Neutrophil (primary cell): ENCODE results near the gene ZIC1.

Experiments
- H3K27ac ChIP-seq: fragments of 200-600 bp; sonication (generic); 2 replicates; pipeline ENCODE4 v1.5.1; 2016; ENCODE audit warnings: mild to moderate bottlenecking, moderate library complexity
- H3K27me3 ChIP-seq: fragments of 200-600 bp; sonication (generic); 2 replicates; pipeline ENCODE4 v1.6.0; 2016; ENCODE audit warnings: mild to moderate bottlenecking
- H3K36me3 ChIP-seq: fragments of 200-600 bp; sonication (generic); 2 replicates; pipeline ENCODE4 v1.5.1; 2017
- H3K4me1 ChIP-seq, 2 experiments: fragments of 200-600 bp in 1 of 2; sonication (generic) in 1 of 2; 1 replicate in 1 of 2; 2 replicates in 1 of 2; pipeline versions ENCODE4 v1.5.1 to v1.6.1; 2013 to 2016; ENCODE audit warnings: low read depth in 1 of 2, low read length in 1 of 2, mild to moderate bottlenecking in 1 of 2, moderate library complexity in 1 of 2; ENCODE audit not compliant: control insufficient read depth in 1 of 2, insufficient read depth in 1 of 2
- H3K4me3 ChIP-seq, 2 experiments: fragments of 200-600 bp in 1 of 2; sonication (generic) in 1 of 2; 1 replicate in 1 of 2; 2 replicates in 1 of 2; pipeline ENCODE4 v1.5.1; 2013 to 2016; ENCODE audit warnings: low read depth in 1 of 2, low read length in 1 of 2, mild to moderate bottlenecking in 1 of 2, moderate library complexity in 1 of 2
- H3K9me3 ChIP-seq: fragments of 200-600 bp; sonication (generic); 2 replicates; pipeline ENCODE4 v1.5.1; 2016
- TF ChIP-seq, protein P1 (sequence below): fragments of 200-600 bp; sonication (generic); IDR thresholded peaks from 2 replicates; pipeline ENCODE4 v1.5.1; 2016; ENCODE audit warnings: antibody characterized with exemption

ZIC1 gene

GRCh38 chr3:147403511-147403910, 5.7 kb upstream of the ZIC1 start:
- no peaks in the 10 kb centered on the region for H3K36me3 ChIP-seq
- peaks cover 99% of the 10 kb centered on the region for H3K27me3 ChIP-seq
- peaks cover 10% of the 10 kb centered on the region for H3K9me3 ChIP-seq
- TF ChIP-seq, protein P1, sequence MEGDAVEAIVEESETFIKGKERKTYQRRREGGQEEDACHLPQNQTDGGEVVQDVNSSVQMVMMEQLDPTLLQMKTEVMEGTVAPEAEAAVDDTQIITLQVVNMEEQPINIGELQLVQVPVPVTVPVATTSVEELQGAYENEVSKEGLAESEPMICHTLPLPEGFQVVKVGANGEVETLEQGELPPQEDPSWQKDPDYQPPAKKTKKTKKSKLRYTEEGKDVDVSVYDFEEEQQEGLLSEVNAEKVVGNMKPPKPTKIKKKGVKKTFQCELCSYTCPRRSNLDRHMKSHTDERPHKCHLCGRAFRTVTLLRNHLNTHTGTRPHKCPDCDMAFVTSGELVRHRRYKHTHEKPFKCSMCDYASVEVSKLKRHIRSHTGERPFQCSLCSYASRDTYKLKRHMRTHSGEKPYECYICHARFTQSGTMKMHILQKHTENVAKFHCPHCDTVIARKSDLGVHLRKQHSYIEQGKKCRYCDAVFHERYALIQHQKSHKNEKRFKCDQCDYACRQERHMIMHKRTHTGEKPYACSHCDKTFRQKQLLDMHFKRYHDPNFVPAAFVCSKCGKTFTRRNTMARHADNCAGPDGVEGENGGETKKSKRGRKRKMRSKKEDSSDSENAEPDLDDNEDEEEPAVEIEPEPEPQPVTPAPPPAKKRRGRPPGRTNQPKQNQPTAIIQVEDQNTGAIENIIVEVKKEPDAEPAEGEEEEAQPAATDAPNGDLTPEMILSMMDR: no peak
- no peaks in the 10 kb centered on the region for H3K4me1 ChIP-seq
- no peak overlapping the region for H3K27ac ChIP-seq
- no peak overlapping the region for H3K4me3 ChIP-seq

DNA sequence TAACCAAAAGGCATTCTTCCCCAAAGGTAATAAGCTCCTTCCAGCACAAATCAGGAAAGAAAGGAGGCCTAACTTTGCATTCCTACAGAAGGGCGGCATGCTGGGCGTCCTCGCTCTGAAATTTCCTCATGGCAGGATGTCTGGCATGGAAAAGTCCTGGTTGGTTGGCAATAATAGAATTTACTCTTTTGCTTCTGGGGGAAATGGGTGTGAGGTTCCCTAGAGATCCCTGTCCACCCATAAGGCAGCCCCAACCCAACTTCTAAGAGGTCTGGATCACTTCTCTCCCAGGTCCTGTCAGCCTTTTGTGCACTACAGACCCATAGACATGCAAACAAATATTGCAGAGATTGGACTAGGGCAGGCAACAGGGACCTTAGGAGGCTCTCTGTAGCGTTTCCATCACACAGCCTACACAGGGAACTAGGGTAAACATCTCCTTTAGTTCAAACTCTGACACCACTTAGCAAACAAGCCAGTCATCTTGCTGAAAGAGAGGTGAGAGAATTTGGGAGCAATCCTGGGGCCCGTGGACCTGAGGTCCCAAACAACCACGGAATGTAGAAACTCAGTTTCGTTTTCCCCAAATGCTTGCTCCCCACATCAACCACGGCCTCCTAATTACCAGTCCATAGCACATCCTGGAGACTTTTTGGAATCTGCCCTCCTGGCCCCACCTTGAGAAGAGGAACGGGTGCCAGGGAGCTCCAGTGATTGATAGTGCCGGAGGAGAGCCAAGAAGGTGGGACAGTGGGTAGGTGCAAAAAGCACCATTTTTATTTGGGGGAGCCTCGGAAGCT, 5.0 kb upstream of the ZIC1 start:
- no peak overlapping the region for H3K4me3 ChIP-seq
- H3K4me1 ChIP-seq: no peaks in the 10 kb centered on the region
- H3K9me3 ChIP-seq: peaks cover 10% of the 10 kb centered on the region
- TF ChIP-seq, protein P1: no peak
- no peaks in the 10 kb centered on the region for H3K36me3 ChIP-seq
- H3K27me3 ChIP-seq: peaks cover 99% of the 10 kb centered on the region
- no peak overlapping the region for H3K27ac ChIP-seq

DNA sequence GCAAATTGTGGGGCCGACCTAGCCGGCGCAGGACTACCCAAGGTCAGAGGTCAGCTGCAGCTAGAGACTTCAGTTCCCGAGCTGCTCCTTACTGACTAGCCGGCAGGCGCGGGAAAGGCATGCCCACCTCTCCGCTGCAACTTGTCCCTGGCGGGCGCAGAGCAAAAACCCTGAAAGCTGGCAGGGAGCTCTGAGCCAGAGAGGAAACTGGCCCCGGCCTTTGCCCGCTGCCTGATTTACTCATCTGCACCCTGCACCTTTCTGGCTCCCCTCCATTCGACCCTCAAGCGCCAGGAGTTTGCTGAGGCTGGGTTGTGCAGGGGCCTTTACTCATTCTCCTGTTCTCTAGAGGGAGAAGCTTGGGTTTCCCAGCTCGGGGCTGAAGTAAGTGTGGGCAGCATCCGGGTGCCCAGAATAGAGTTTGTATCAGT, 4.3 kb upstream of the ZIC1 start:
- Histone ChIP-seq H3K27me3 (peaks cover 99% of the 10 kb centered on the region), H3K4me1 (no peaks in the 10 kb centered on the region), H3K4me3 (no peak overlapping the region), H3K9me3 (peaks cover 10% of the 10 kb centered on the region), H3K36me3 (no peaks in the 10 kb centered on the region), H3K27ac (no peak overlapping the region)
- TF ChIP-seq, protein P1: no peak

- TF ChIP-seq, protein P1: no peak
- H3K9me3 ChIP-seq: peaks cover 10% of the 10 kb centered on the region
- peaks cover 99% of the 10 kb centered on the region for H3K27me3 ChIP-seq
- H3K27ac ChIP-seq: no peak overlapping the region
- H3K4me1 ChIP-seq: peaks cover 0 to under 1% of the 10 kb centered on the region in 2 experiments
- no peaks in the 10 kb centered on the region for H3K36me3 ChIP-seq
- H3K4me3 ChIP-seq: no peak overlapping the region
Observed at GRCh38 chr3:147405231-147406027, 3.7 kb upstream of the ZIC1 start.

DNA sequence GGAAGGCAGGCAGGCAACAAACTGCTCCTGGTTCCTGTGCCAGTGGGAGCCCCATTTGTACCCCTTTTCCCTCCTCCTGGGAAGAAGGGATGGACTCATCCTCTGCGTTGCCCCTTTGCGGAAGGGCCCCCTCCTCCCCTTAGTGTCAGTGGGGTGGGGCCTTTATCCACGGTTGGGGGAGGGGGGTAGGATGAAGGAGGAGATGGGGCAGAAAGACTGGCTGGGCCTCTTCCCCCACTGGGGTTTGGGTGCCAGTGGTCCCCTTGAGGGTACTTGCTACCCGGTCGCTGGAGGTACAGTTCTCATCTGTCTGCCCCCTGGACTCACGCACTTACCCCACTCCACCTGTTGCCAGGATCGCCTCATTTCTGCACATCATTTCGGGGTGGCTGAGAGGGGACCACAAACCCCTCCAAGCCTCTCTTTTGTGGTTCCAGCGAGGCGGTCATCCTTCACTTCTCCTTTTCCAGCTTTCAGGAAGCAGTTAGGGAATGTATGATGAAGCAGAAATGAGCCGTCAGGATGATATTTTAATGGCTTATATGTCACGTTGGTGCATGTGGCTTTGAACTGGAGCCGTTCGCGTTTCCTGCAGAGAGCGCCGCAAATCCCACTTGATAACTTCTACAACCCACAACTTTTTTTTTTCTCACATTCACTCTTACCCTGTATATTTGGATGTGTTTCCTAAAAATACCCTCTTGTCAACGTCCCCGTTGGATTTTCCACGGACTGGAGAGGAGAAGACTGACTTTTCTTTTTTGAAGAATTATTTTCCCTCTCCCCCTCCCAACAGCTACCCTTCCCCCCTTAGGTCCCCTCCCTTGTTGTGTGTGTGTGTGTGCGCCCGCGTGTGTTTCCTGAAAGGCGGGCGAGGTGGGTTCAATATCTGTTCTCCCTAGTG, 2.9 kb upstream of the ZIC1 start, which contains the start of gene ZIC4:
ZIC4 (minus strand) TSS at position 516 of the 904 bp plus-strand sequence. CDS start 3,746 bp downstream, outside the sequence.
- Histone ChIP-seq H3K27me3 (peaks cover 99% of the 10 kb centered on the region), H3K36me3 (no peaks in the 10 kb centered on the region), H3K4me1 (peaks cover 0 to 8% of the 10 kb centered on the region in 2 experiments), H3K27ac (no peak within 1 kb of the TSS), H3K9me3 (peaks cover 10% of the 10 kb centered on the region), H3K4me3 (no peak within 1 kb of the TSS)
- TF ChIP-seq, protein P1: no peak
